KMS-11 (cell line): ENCODE results near the gene LINC01488.

Experiments used
- H2AFZ ChIP-seq: fragments of 200-600 bp; sonication (generic); 2 replicates; pipeline ENCODE4 v1.6.1; 2016; ENCODE audit warnings: antibody characterized with exemption, mixed run types, low read depth
- H3K27ac ChIP-seq: fragments of 200-600 bp; sonication (generic); 2 replicates; pipeline ENCODE4 v1.6.1; 2016; ENCODE audit warnings: mild to moderate bottlenecking, mixed run types
- H3K27me3 ChIP-seq: fragments of 200-600 bp; sonication (generic); 2 replicates; pipeline ENCODE4 v1.6.1; 2017; ENCODE audit warnings: mild to moderate bottlenecking, low read depth, mixed run types, moderate library complexity; ENCODE audit not compliant: insufficient read depth
- H3K36me3 ChIP-seq: fragments of 200-600 bp; sonication (generic); 2 replicates; pipeline ENCODE4 v1.6.1; 2017; ENCODE audit warnings: mild to moderate bottlenecking, mixed run types; ENCODE audit not compliant: insufficient read depth
- H3K4me1 ChIP-seq: fragments of 200-600 bp; sonication (generic); 2 replicates; pipeline ENCODE4 v1.6.1; 2016; ENCODE audit warnings: mild to moderate bottlenecking, low read depth, mixed run types; ENCODE audit not compliant: poor library complexity, severe bottlenecking
- H3K4me2 ChIP-seq: fragments of 200-600 bp; sonication (generic); 2 replicates; pipeline ENCODE4 v1.7.0; 2016; ENCODE audit warnings: mild to moderate bottlenecking, mixed run types
- H3K4me3 ChIP-seq: fragments of 200-600 bp; sonication (generic); IDR thresholded peaks from 2 replicates; pipeline ENCODE4 v1.6.1; 2017; ENCODE audit warnings: low read depth, low read length, mixed read lengths; ENCODE audit not compliant: insufficient read depth
- H3K79me2 ChIP-seq: fragments of 200-600 bp; sonication (generic); 2 replicates; pipeline ENCODE4 v1.6.1; 2016; ENCODE audit warnings: low read depth, mixed run types; ENCODE audit not compliant: insufficient read depth
- H3K9ac ChIP-seq: fragments of 200-600 bp; sonication (generic); 2 replicates; pipeline ENCODE4 v1.6.1; 2016; ENCODE audit warnings: mild to moderate bottlenecking, mixed run types
- H4K20me1 ChIP-seq: fragments of 200-600 bp; sonication (generic); 2 replicates; pipeline ENCODE4 v1.6.1; 2016; ENCODE audit warnings: mild to moderate bottlenecking, mixed run types; ENCODE audit not compliant: insufficient read depth
- CTCF ChIP-seq: fragments of 200-600 bp; sonication (generic); conservative IDR thresholded peaks from 2 replicates; pipeline ENCODE4 v1.6.1; 2017; ENCODE audit warnings: low read depth, mild to moderate bottlenecking, antibody characterized with exemption, low read length, moderate library complexity, mixed read lengths

LINC01488 gene

GRCh38 chr11:69518081-69518950 is 36.9 kb downstream of the LINC01488 start:
- Histone ChIP-seq H3K36me3 (no peaks in the 10 kb centered on the region), H3K9ac (no peak overlapping the region), H3K4me3 (no peak overlapping the region), H3K27ac (no peak overlapping the region), H3K4me1 (no peaks in the 10 kb centered on the region), H4K20me1 (no peaks in the 10 kb centered on the region), H3K79me2 (no peaks in the 10 kb centered on the region), H3K4me2 (no peak overlapping the region), H2AFZ (no peak overlapping the region), H3K27me3 (no peaks in the 10 kb centered on the region)
- TF ChIP-seq CTCF = no peak

GRCh38 chr11:69520186-69520916 is 38.9 kb downstream of the LINC01488 start:
- no peak overlapping the region for H2AFZ ChIP-seq
- H3K9ac ChIP-seq = no peak overlapping the region
- no peak overlapping the region for H3K4me3 ChIP-seq
- H3K4me2 ChIP-seq = no peak overlapping the region
- H3K36me3 ChIP-seq = no peaks in the 10 kb centered on the region
- H3K27ac ChIP-seq = no peak overlapping the region
- H3K79me2 ChIP-seq = no peaks in the 10 kb centered on the region
- H4K20me1 ChIP-seq = no peaks in the 10 kb centered on the region
- no peaks in the 10 kb centered on the region for H3K27me3 ChIP-seq
- H3K4me1 ChIP-seq = no peaks in the 10 kb centered on the region
- TF ChIP-seq CTCF = no peak

GRCh38 chr11:69521457-69521856 is 40.0 kb downstream of the LINC01488 start:
- H4K20me1 ChIP-seq = no peaks in the 10 kb centered on the region
- H3K36me3 ChIP-seq = no peaks in the 10 kb centered on the region
- H3K4me1 ChIP-seq = no peaks in the 10 kb centered on the region
- H3K27me3 ChIP-seq = no peaks in the 10 kb centered on the region; the same call in 1 of the 2 replicates
- no peaks in the 10 kb centered on the region for H3K79me2 ChIP-seq
- no peak overlapping the region for H3K27ac ChIP-seq
- no peak overlapping the region for H3K4me2 ChIP-seq
- H3K4me3 ChIP-seq = no peak overlapping the region
- H2AFZ ChIP-seq = no peak overlapping the region
- no peak for TF ChIP-seq CTCF
- no peak overlapping the region for H3K9ac ChIP-seq

GRCh38 chr11:69523453-69523852 is 42.0 kb downstream of the LINC01488 start:
- H3K36me3 ChIP-seq = no peaks in the 10 kb centered on the region
- H3K4me1 ChIP-seq = no peaks in the 10 kb centered on the region
- H3K9ac ChIP-seq = no peak overlapping the region
- no peak for TF ChIP-seq CTCF
- H3K4me3 ChIP-seq = no peak overlapping the region
- H3K27ac ChIP-seq = no peak overlapping the region
- H4K20me1 ChIP-seq = no peaks in the 10 kb centered on the region
- H3K79me2 ChIP-seq = no peaks in the 10 kb centered on the region
- no peak overlapping the region for H2AFZ ChIP-seq
- H3K4me2 ChIP-seq = no peak overlapping the region
- no peaks in the 10 kb centered on the region; the same call in 1 of the 2 replicates for H3K27me3 ChIP-seq
